Measurements from ENCODE around the gene PAM. TPM values are rescaled to one million over a fixed set of nuclear protein-coding genes. Genes with fewer than 3 reads are reported as not detected.

PAM gene
- total and polyA plus RNA-seq, 11 donors: 569 to 1,548 (median 1,087) TPM

DNA sequence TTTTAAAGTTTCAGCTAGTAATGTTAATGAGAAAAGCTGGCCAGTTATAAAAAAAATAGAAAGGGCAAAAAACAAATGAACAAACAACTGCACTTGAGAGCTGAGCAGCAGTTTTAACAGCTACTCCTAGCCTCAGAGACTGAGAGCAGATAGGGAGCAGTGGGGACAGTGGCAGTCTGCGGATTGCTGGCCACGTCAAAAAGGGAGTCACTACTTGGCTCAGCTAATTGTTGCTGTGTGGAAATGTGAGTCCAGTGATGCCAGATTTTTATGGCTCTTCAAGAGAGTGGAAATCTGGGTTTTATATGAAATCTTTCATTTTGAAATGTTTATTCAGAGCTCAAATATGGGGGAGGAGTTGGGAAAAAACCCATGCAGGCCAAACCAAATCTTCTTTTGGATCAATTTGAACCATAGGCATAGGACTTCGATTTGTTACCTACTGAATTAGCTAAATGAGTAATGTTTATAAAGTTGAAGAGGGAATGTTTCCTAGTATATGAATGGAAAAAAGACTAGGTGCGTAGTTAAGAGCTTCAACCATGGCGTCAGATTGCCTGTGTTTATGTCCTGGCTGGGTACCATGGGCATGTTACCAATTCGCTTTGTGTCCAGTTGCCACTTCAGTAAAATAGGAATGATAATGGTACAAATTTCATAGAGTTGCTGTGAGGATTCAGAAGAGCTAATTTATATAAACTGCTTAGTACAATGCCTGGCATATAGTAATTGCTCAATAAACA lies 102.1 kb downstream of the PAM start:
- peaks cover 0 to 14% (median 0%) of the 10 kb centered on the region in 12 donors for H3K4me1 ChIP-seq
- TF ChIP-seq POLR2A (IDR thresholded peaks at IDR 0.05): no peak
- TF ChIP-seq, protein P1, sequence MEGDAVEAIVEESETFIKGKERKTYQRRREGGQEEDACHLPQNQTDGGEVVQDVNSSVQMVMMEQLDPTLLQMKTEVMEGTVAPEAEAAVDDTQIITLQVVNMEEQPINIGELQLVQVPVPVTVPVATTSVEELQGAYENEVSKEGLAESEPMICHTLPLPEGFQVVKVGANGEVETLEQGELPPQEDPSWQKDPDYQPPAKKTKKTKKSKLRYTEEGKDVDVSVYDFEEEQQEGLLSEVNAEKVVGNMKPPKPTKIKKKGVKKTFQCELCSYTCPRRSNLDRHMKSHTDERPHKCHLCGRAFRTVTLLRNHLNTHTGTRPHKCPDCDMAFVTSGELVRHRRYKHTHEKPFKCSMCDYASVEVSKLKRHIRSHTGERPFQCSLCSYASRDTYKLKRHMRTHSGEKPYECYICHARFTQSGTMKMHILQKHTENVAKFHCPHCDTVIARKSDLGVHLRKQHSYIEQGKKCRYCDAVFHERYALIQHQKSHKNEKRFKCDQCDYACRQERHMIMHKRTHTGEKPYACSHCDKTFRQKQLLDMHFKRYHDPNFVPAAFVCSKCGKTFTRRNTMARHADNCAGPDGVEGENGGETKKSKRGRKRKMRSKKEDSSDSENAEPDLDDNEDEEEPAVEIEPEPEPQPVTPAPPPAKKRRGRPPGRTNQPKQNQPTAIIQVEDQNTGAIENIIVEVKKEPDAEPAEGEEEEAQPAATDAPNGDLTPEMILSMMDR (IDR thresholded peaks at IDR 0.05): no peak
- H3K4me3 ChIP-seq: no peak overlapping the region
- H3K27ac ChIP-seq: peak overlapping the region in 1 of 12 donors; percentile 69
- H3K27me3 ChIP-seq: no peaks in the 10 kb centered on the region
- H3K9me3 ChIP-seq: no peaks in the 10 kb centered on the region
- no peaks in the 10 kb centered on the region for H3K36me3 ChIP-seq
- peak in 1 of 5 donors; percentile 35 for DNase-seq
- peak in 3 of 4 donors; percentile 55 to 90 (median 81) for ATAC-seq
- WGBS, 4 donors: 79 to 86% (median 83%) methylated on average over 6 of the region's 6 CpGs
- intact Hi-C loops (cut with DNase I): no loop called here

DNA sequence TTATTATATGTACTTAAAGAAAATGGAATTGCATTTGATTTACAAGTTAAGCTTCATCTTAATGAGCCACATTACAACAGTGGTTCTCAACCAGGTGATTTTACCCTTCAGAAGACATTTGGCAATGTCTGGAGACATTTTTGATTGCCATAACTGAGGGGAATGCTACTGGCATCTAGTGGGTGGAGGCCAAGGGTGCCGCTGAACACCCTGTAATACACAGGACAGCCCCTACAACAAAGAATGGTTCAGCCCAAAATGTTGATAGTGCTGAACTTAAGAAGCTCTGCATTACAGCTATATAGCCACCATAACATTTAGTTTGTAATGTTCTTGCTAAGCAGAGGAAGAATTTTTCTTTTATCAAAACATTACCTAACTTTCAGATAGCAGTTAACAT lies 103.1 kb downstream of the PAM start:
- H3K36me3 ChIP-seq: no peaks in the 10 kb centered on the region
- H3K27ac ChIP-seq: peak overlapping the region in 1 of 12 donors; percentile 69
- ATAC-seq (no peak), DNase-seq (no peak)
- TF ChIP-seq POLR2A (IDR thresholded peaks at IDR 0.05): no peak
- TF ChIP-seq, protein P1 (IDR thresholded peaks at IDR 0.05): no peak
- H3K9me3 ChIP-seq: no peaks in the 10 kb centered on the region
- no peak overlapping the region for H3K4me3 ChIP-seq
- H3K4me1 ChIP-seq: peaks cover 0 to 14% (median 1%) of the 10 kb centered on the region in 12 donors
- H3K27me3 ChIP-seq: no peaks in the 10 kb centered on the region
- intact Hi-C loops (cut with DNase I): no loop called here
- whole genome bisulfite sequencing, 4 donors: 95 to 100% (median 99%) methylated on average over 1 of the region's 1 CpG

DNA sequence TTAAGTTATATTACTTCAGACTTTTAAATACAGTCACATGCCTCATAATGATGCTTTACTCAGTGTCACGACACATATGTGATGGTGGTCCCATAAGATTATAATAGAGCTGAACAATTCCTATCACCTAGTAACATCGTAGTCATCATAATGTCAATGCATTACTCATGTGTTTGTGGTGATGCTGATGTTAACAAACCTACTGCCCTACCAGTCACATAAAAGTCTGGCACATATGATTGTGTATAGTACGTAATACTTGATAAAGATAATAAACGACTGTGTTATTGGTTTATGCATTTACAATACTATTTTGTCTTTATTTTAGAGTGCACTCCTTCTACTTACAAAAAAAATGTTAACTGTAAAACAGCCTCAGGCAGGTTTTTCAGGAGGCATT lies 103.7 kb downstream of the PAM start:
- H3K27me3 ChIP-seq: no peaks in the 10 kb centered on the region
- no peaks in the 10 kb centered on the region for H3K36me3 ChIP-seq
- 82 to 87% (median 84%) methylated on average over 4 of the region's 4 CpGs for WGBS, 4 donors
- DNase-seq (no peak), ATAC-seq (no peak)
- TF ChIP-seq, protein P1 (IDR thresholded peaks at IDR 0.05): no peak
- TF ChIP-seq POLR2A (IDR thresholded peaks at IDR 0.05): no peak
- no peak overlapping the region for H3K4me3 ChIP-seq
- H3K27ac ChIP-seq: peak overlapping the region in 1 of 12 donors; percentile 69
- intact Hi-C loops (cut with DNase I): no loop called here
- peaks cover 0 to 16% (median 5%) of the 10 kb centered on the region in 12 donors for H3K4me1 ChIP-seq
- no peaks in the 10 kb centered on the region for H3K9me3 ChIP-seq

DNA sequence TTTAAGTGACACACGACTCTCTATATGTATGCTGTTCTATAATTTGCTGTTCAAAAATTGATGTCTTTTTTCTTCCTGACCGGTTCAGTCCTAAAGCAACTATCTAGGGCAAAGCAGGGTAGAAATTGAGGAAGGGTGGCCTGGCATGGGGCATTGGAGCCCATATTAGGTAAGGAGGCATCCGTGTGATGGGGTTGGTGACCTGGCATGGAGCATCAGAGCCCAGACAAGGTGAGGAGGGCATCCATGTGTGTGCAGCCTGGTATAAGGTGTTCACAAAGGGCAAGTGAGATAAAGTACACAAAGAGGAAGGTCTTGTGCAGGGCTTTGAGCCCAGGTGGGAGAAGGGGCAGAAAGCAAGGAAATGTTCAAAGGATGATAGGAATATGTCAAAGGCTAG lies 104.9 kb downstream of the PAM start:
- H3K27ac ChIP-seq: no peak overlapping the region
- no peaks in the 10 kb centered on the region for H3K9me3 ChIP-seq
- ATAC-seq: peak in 1 of 4 donors; percentile 19
- H3K4me1 ChIP-seq: peaks cover 0 to 27% (median 15%) of the 10 kb centered on the region in 12 donors
- no peak for TF ChIP-seq POLR2A (IDR thresholded peaks at IDR 0.05)
- TF ChIP-seq, protein P1 (IDR thresholded peaks at IDR 0.05): no peak
- WGBS, 4 donors: 95 to 98% (median 97%) methylated on average over 3 of the region's 3 CpGs
- no peak for DNase-seq
- H3K27me3 ChIP-seq: no peaks in the 10 kb centered on the region
- intact Hi-C loops (cut with DNase I): loop anchor here in 4 of 10 donors (5.0 to 10.0 kb wide), 5 partner anchors 63 to 105 kb away; partner anchors contain the start of gene PAM (in 1 of the 4)
- no peaks in the 10 kb centered on the region for H3K36me3 ChIP-seq
- H3K4me3 ChIP-seq: no peak overlapping the region

All from heart left ventricle (tissue), 16 donors.